ENCODE data around the gene SMIM45.

The SMIM45 gene

GRCh38 chr22:41951898-41952474, at the start of gene SMIM45:
TSS of gene SMIM45 (plus strand) at chr22:41952150.
- no peak for DNase-seq

GRCh38 chr22:41902932-41903421, 49.0 kb upstream of the SMIM45 start:
- no peak for DNase-seq

- DNase-seq = no peak
Observed at GRCh38 chr22:41904450-41905410, 47.2 kb upstream of the SMIM45 start.

- DNase-seq = no peak
Observed at GRCh38 chr22:41905411-41906202, 46.3 kb upstream of the SMIM45 start.

- no peak for DNase-seq
Observed at GRCh38 chr22:41906822-41907221, 45.1 kb upstream of the SMIM45 start.

GRCh38 chr22:41907436-41908401, 44.2 kb upstream of the SMIM45 start:
- no peak for DNase-seq

- no peak for DNase-seq
Observed at GRCh38 chr22:41908411-41909309, 43.3 kb upstream of the SMIM45 start.

GRCh38 chr22:41909310-41910049, 42.5 kb upstream of the SMIM45 start:
- no peak for DNase-seq

- peak; percentile 78 for DNase-seq
Observed at GRCh38 chr22:41910050-41911000, 41.6 kb upstream of the SMIM45 start.

- peak; percentile 70 for DNase-seq
Observed at GRCh38 chr22:41911001-41911611, 40.8 kb upstream of the SMIM45 start.

- DNase-seq = no peak
Observed at GRCh38 chr22:41912338-41913039, 39.5 kb upstream of the SMIM45 start.

GRCh38 chr22:41913040-41913719, 38.8 kb upstream of the SMIM45 start:
- DNase-seq = no peak

GRCh38 chr22:41913842-41914534, 38.0 kb upstream of the SMIM45 start:
- DNase-seq = peak; percentile 70

- no peak for DNase-seq
Observed at GRCh38 chr22:41914611-41915034, 37.3 kb upstream of the SMIM45 start.

GRCh38 chr22:41915035-41915785, 36.7 kb upstream of the SMIM45 start, which contains the start of gene SHISA8:
TSS of gene SHISA8 (minus strand) at chr22:41915074. CDS start at chr22:41914667, 407 bp downstream.
- peak; percentile 78 for DNase-seq

Data from activated CD8-positive, alpha-beta memory T cell treated with anti-CD3 and anti-CD28 coated beads for 24 hours (primary cell).